Stimulated activated CD4-positive, alpha-beta T cell treated with anti-CD3 and anti-CD28 coated beads, Interleukin-1b, Interleukin-23, amount 100 ng/mL, for 1 hour (primary cell): ENCODE data around the gene SERPINE2.

Source experiments
- DNase-seq, 2 donors: peaks; one replicate each; pipeline ENCODE4 v3.0.0-alpha.2; 2020; ENCODE audit warnings: low read depth in 2 of 2

The SERPINE2 gene

GRCh38 chr2:223976635-223977226 lies 62.4 kb downstream of the SERPINE2 start:
- no peak for DNase-seq

GRCh38 chr2:223973606-223974005 lies 65.5 kb downstream of the SERPINE2 start:
- no peak for DNase-seq

DNA sequence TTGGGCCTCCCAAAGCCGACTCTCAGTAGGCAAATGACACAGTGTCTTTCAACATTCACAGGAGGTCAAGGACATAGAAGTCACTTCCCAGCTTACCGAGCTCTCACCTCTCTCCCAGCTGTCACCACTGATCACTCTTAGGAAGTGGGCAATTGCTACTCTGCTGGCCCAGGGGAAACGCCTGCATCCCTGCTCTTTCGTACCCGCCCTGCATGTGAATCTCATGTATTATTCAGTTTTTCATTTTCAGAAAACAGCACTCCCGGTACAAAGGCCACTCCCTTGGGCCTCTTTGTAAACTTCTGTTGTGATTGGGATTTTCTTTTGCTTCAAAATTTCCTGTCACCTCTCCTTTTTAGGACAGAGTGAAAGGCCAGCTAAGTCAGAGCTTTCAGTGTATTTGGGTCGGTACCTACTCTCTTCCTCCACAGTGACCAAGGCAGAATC lies 66.4 kb downstream of the SERPINE2 start:
- no peak for DNase-seq

- DNase-seq, result no peak
Observed at GRCh38 chr2:223971731-223972130, 67.4 kb downstream of the SERPINE2 start.

DNA sequence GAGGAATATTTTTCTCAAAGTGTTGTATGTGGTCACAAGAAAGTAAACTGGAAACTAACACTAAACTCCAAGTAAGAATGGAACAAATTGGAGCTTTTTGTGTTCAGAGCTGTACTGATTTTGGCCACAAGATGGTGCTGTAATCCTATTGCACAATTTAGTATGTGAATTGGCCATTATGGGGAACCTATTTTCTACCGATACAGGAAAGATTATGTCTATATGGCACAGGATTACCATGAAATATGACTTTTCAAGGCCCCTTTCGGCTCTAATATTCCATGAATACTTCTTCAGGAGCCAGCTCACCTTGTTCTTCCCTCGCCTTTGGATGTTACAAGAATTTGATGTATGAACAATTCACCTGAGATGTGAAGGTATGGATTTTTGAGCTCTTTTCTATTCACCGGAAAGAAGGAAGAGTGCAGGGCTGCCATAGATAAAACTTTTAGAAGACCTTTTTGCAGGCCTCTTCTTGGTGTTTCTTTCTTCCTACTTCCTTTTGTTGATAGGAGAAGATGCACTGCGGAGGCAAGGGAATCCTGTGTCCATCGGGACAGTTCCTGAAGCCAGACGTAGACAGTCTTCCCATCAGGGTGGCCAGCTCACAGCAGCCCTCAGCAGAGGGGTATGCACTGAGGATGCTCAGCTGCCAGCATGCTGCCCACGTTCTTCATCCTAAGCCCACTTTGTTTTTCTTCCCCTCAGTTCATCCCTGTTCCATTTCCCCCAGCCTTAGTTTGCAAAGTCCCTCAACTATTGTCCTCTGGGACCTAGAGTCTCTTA lies 68.5 kb downstream of the SERPINE2 start:
- DNase-seq, result peak in 1 of 2 donors; percentile 30

DNA sequence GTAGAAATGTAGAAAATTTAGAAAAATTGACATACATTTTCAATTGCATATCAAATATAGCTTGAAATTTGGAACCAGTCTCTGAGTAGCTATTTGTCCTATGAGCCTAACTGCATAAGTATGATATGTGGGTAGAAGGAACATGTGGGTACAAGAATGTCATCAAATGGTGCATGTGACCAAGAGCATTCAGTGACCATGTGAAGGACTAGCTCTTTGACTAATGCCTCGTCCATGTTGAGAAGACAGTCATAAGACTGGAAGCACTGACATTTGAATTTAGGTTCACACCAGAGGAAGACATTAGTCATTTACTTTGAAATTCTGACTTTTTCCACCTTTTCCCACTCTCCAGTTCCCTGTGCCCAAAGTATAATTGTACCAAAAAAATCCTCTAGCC lies 69.2 kb downstream of the SERPINE2 start:
- no peak for DNase-seq

GRCh38 chr2:223969315-223969714 lies 69.8 kb downstream of the SERPINE2 start:
- DNase-seq, result no peak

- no peak for DNase-seq
Observed at GRCh38 chr2:223967981-223968380, 71.1 kb downstream of the SERPINE2 start.

- DNase-seq, result no peak
Observed at GRCh38 chr2:223959688-223960087, 79.4 kb downstream of the SERPINE2 start.

DNA sequence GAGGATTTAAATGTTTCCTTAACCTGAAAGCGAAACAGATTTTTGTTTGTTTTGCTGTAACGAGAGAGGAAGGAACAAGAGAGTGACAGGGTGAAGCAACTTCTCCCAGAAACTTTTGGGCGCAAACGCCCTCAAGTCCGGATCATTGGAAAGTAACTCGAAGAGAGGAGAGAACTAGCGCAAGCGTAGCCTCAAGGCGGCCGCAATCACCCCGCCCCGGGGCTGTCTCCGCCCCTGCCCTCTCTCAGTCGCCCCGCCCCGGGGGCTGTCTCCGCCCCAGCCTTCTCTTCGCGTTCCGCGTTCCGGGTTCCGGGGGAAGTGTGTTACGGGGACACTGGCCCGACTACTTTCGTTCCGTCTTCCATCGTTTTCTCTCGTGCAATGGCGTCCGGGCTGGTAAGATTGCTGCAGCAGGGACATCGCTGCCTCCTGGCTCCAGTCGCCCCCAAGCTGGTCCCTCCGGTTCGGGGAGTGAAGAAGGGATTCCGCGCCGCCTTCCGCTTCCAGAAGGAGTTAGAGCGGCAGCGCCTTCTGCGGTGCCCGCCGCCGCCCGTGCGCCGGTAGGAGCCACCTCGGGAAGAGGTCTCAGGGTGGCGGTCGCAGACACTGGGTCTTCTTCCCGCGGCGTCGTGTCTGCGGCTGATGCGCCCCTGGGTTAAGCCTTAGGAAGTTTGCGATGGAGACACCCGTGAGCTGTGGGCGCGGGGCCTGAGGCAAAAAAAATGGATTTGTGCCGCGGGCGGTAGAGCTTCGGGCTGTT lies 81.8 kb downstream of the SERPINE2 start, which contains the start of gene MRPL44:
TSS of gene MRPL44 (plus strand) at position 372 of the 760 bp plus-strand sequence. CDS start at position 382, 10 bp downstream.
- DNase-seq, result peak; percentile 90 to 98

DNA sequence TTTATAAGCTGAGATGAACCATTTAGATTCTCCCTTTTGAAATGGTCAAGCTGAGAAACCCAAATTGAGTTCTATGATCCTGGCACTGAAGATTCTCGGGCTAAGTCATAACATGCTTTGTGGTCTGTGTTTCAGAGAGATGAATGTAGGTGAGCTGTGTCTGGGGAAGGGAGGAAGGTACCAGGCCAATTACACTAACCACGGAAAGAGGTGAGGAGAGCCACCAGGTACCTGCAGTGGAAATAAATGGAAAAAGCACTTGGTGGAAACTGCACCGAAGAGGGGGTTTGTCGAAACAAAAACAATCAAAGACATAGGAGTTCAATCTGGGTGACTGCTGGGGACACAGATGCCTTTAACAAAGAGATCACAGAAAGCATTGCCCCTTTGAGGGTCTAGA lies 82.8 kb downstream of the SERPINE2 start:
- DNase-seq, result no peak

DNA sequence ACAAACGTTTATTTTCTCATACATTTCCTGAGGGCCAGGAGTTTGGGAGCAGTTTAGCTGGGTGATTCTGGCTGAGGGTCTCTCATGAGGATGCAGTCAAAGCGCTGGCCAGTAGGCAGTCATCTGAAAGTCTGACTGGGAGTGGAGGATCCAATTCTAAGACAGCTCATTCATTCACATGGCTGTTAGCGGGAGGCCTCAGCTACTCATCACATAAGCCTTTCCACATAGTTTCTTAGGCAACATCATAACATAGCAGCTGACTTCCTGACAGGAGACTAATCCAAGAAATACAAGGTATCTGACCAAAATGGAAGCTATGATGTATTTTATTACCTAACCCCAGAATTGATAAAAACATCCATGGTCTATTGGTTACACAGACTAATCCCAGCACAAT lies 84.7 kb downstream of the SERPINE2 start:
- no peak for DNase-seq

GRCh38 chr2:223952280-223952968 lies 86.7 kb downstream of the SERPINE2 start:
- no peak for DNase-seq

- DNase-seq, result no peak
Observed at GRCh38 chr2:223950448-223951347, 88.4 kb downstream of the SERPINE2 start.

- DNase-seq, result no peak
Observed at GRCh38 chr2:223949241-223949840, 89.7 kb downstream of the SERPINE2 start.

DNA sequence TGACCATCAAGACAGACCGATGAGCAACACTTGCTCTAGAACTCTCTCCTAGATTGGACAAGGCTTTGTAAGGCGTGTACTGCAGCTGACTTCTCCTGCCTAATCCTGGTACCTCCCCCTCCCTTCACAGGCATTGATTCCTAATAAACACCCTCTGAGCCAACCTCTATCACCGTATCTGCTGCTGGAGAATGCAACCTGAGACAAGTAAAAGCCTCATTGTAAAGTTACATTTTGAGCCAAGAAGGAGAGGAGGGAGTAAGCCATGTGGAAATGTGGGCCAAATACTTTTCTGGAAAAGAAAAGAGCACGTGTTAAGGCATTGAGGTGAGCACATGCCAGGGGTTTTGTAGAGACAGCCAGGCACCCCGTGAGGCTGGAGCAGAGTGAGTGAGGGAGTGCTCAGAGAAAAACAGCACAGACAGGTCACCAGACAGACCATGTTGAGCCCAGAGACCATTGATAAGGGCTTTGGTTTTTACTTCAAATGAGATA lies 91.3 kb downstream of the SERPINE2 start:
- no peak for DNase-seq

- DNase-seq, result no peak
Observed at GRCh38 chr2:223945755-223946154, 93.3 kb downstream of the SERPINE2 start.

DNA sequence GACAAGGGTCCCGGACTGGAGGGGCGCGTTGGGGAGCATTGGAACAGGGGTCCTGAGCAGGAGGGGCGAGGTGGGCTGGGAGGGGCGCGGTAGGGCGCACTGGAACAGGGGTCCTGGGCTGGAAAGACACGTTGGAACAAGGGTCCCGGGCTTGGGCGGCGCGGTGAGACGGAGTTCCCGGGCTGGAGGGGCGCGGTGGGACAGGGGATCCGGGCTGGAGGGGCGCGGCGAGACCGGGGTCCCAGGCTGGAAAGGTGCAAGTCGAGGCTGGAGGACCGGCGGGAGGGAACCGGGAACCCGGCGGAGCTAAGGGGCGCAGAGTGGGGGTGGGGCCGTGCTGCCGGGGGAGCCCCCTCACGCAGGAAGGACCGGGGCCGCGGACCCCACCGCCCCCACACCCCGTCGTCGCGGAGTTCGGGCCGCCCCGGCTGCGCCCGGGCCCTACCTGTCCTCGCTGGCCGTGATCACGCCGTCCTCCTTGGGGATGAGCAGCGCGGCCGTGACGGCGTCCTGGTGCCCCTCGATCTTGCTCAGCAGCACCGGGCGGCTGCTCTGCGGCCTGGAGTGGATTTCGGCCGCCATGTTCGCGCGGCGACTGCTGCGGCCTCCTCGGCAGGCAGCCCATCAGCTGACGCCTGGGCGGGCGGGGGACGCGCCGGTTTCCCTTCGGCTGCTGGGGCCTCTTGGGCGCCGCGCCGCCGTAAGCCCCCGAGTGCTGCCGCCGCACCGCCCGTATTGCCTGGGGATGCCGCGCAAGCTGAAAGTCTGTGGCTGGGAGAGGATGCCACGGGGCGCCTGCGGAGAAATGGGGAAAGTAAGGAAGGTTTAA lies 94.2 kb downstream of the SERPINE2 start, which contains the start of gene WDFY1:
TSS of gene WDFY1 (minus strand) at position 633 of the 829 bp plus-strand sequence. CDS start at position 582, 51 bp downstream.
- DNase-seq, result peak; percentile 49 to 62

GRCh38 chr2:223944166-223944702 lies 94.9 kb downstream of the SERPINE2 start:
- DNase-seq, result no peak
